Measurements from ENCODE around the gene FUT3.

Gene FUT3

DNA sequence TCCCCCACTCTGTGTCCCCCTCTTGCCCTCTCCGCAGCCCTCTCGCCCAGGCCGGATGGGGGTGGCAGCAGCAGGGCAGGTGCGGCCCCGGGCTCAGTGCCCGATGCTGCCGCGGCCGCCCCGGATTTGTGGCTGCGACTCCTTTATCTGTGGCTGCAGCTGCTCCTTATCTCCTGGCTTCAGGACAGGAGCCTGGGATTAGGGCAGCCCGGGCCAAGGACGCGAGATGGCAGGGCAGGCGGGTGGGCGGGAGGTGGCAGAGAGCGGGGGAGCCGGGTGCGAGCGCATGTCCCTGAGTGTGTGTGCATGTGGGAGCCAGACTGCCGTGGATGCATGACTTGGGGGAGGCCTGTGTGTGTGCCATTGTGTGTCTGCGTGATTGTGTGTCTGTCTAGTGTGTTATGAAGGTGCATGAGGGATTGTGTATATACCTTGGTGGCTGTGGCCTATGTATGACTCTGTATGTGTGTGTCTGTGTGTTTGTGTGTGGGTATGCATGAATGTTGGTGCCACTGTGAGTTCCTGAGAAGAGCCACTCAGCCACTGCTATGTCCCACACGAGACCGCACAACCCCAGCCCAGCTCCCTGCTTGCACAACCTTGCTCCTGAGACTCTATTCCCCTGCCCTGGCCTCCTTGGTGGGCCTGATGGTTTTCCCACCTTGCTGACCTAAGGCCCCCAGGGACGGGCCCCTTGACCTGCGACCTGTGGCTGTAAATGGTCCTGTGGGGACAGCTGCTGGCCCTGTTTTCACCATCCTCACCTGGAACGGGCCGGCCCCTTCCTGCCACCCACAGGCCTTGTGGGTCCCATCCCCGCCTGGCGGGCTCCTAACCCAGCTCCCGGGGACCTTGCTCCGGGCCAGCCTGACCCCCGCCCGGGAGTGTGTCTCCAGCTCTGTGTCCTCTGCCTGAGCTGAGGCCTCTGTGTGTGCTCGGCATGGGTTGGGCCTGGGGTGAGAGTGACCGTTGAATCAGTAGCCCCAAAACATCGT, 51.7 kb downstream of the FUT3 start:
- peaks cover 11% of the 10 kb centered on the region for H3K4me1 ChIP-seq (ENCODE audit: insufficient read depth, low read length, severe bottlenecking)

DNA sequence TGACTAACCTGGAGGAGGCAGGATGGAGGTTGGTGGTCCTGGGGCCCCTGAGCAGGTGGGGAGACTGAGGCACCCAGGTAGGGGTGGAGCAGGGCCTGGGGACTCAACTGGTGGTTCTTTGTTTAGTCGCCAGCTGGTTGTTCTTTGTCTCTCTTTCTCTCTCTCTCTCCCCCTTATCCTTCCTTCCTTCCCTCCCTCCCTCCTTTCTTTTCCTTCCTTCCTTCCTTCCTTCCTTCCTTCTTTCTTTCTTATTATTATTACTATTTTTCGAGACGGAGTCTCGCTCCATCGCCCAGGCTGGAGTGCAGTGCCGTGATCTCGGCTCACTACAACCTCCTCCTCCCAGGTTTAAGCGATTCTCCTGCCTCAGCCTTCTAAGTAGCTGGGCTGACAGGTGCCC, 53.0 kb downstream of the FUT3 start:
- Histone ChIP-seq H3K36me3 (ENCODE audit: insufficient read depth, low read length) (no peaks in the 10 kb centered on the region), H3F3A (ENCODE audit: insufficient read depth, low read length) (no peaks in the 10 kb centered on the region), H3K27ac (ENCODE audit: low read depth, low read length, poor library complexity, severe bottlenecking) (no peak overlapping the region), H3K79me2 (ENCODE audit: insufficient read depth, low read length) (no peaks in the 10 kb centered on the region), H3K9ac (ENCODE audit: low read length) (no peak overlapping the region), H3K4me3 (ENCODE audit: low read depth, low read length, poor library complexity, severe bottlenecking) (no peak overlapping the region), H4K20me1 (ENCODE audit: insufficient read depth, low read length) (no peaks in the 10 kb centered on the region), H3K4me1 (ENCODE audit: insufficient read depth, low read length, severe bottlenecking) (no peaks in the 10 kb centered on the region), H3K4me2 (ENCODE audit: low read length) (no peak overlapping the region), H3K27me3 (ENCODE audit: insufficient read depth, low read length) (no peaks in the 10 kb centered on the region), H3K9me2 (ENCODE audit: low read depth, low read length) (no peaks in the 10 kb centered on the region), H3K9me3 (ENCODE audit: low read length) (no peaks in the 10 kb centered on the region), H2AFZ (ENCODE audit: low read length) (no peak overlapping the region)
- TF ChIP-seq EZH2 (IDR thresholded peaks at IDR 0.05; ENCODE audit: borderline replicate concordance, low read length) = no peak

More for the DNA sequence above, 51.7 kb downstream of the FUT3 start:
- Histone ChIP-seq H4K20me1 (ENCODE audit: insufficient read depth, low read length) (no peaks in the 10 kb centered on the region), H3K4me3 (ENCODE audit: low read depth, low read length, poor library complexity, severe bottlenecking) (no peak overlapping the region), H3F3A (ENCODE audit: insufficient read depth, low read length) (no peaks in the 10 kb centered on the region), H3K9ac (ENCODE audit: low read length) (no peak overlapping the region), H3K9me3 (ENCODE audit: low read length) (no peaks in the 10 kb centered on the region), H3K9me2 (ENCODE audit: low read depth, low read length) (no peaks in the 10 kb centered on the region), H3K4me2 (ENCODE audit: low read length) (no peak overlapping the region), H3K27ac (ENCODE audit: low read depth, low read length, poor library complexity, severe bottlenecking) (no peak overlapping the region), H3K79me2 (ENCODE audit: insufficient read depth, low read length) (no peaks in the 10 kb centered on the region), H3K27me3 (ENCODE audit: insufficient read depth, low read length) (no peaks in the 10 kb centered on the region), H3K36me3 (ENCODE audit: insufficient read depth, low read length) (no peaks in the 10 kb centered on the region), H2AFZ (ENCODE audit: low read length) (no peak overlapping the region)
- TF ChIP-seq EZH2 (IDR thresholded peaks at IDR 0.05; ENCODE audit: borderline replicate concordance, low read length) = no peak
- TF ChIP-seq, protein P1, sequence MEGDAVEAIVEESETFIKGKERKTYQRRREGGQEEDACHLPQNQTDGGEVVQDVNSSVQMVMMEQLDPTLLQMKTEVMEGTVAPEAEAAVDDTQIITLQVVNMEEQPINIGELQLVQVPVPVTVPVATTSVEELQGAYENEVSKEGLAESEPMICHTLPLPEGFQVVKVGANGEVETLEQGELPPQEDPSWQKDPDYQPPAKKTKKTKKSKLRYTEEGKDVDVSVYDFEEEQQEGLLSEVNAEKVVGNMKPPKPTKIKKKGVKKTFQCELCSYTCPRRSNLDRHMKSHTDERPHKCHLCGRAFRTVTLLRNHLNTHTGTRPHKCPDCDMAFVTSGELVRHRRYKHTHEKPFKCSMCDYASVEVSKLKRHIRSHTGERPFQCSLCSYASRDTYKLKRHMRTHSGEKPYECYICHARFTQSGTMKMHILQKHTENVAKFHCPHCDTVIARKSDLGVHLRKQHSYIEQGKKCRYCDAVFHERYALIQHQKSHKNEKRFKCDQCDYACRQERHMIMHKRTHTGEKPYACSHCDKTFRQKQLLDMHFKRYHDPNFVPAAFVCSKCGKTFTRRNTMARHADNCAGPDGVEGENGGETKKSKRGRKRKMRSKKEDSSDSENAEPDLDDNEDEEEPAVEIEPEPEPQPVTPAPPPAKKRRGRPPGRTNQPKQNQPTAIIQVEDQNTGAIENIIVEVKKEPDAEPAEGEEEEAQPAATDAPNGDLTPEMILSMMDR (IDR thresholded peaks at IDR 0.05; ENCODE audit: low read length) = no peak

DNA sequence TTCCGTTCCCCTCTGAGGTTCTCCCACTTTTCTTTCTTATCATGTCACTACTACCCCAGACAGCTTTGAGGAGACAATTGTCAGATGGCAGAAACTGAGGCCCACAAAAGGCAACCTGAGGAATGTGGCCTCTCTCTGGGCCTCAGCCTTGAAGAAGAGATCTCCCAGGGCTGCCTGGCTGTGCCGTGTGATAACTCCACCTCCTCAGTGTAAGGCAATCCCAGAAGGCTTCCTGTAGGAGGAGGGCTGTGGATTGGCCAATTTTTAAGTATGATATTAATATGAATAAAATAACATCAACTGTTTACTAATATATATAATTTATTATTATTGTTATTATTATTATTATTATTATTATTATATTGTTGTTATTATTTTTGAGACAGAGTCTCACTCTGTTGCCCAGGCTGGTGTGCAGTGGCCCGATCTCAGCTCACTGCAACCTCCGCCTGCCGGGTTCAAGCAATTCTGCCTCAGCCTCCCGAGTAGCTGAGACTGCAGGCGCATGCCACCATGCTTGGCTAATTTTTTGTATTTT, 55.8 kb downstream of the FUT3 start:
- Histone ChIP-seq H3K4me1 (ENCODE audit: insufficient read depth, low read length, severe bottlenecking) (no peaks in the 10 kb centered on the region), H3K4me3 (ENCODE audit: low read depth, low read length, poor library complexity, severe bottlenecking) (no peak overlapping the region), H3K4me2 (ENCODE audit: low read length) (no peak overlapping the region), H3F3A (ENCODE audit: insufficient read depth, low read length) (no peaks in the 10 kb centered on the region), H3K27ac (ENCODE audit: low read depth, low read length, poor library complexity, severe bottlenecking) (no peak overlapping the region), H3K79me2 (ENCODE audit: insufficient read depth, low read length) (no peaks in the 10 kb centered on the region), H4K20me1 (ENCODE audit: insufficient read depth, low read length) (no peaks in the 10 kb centered on the region), H3K9ac (ENCODE audit: low read length) (no peak overlapping the region), H3K36me3 (ENCODE audit: insufficient read depth, low read length) (no peaks in the 10 kb centered on the region), H2AFZ (ENCODE audit: low read length) (no peak overlapping the region), H3K27me3 (ENCODE audit: insufficient read depth, low read length) (no peaks in the 10 kb centered on the region), H3K9me2 (ENCODE audit: low read depth, low read length) (no peaks in the 10 kb centered on the region), H3K9me3 (ENCODE audit: low read length) (no peaks in the 10 kb centered on the region)
- TF ChIP-seq, protein P1 (IDR thresholded peaks at IDR 0.05; ENCODE audit: low read length) = no peak

Measured in OCI-LY1 (cell line).